SKM-1 treated with dmso at 0.1 percent for 144 hours (cell line): ENCODE data around the gene PEX6.
A peak's percentile ranks its signal among the peaks of the same experiment; 100 is the strongest.
"Not testable (repeated sequence)": the region's sequence is repeated elsewhere in the genome, so short reads cannot be mapped to it uniquely, and the experiment has no call there.

Experiments
- DNase-seq: peaks from one replicate; lab custom pipeline; 2025; ENCODE audit not compliant: unreplicated experiment; lab: John Stamatoyannopoulos, UW

The PEX6 gene

GRCh38 chr6:43001843-43002242, 22.9 kb upstream of the PEX6 start:
- no peak for DNase-seq

- DNase-seq: not testable (repeated sequence)
Observed at GRCh38 chr6:42998205-42998604, 19.2 kb upstream of the PEX6 start.

GRCh38 chr6:42996513-42996912, 17.5 kb upstream of the PEX6 start:
- no peak for DNase-seq

- DNase-seq: no peak
Observed at GRCh38 chr6:42993445-42993844, 14.5 kb upstream of the PEX6 start.

- no peak for DNase-seq
Observed at GRCh38 chr6:42989923-42990322, 10.9 kb upstream of the PEX6 start.

- DNase-seq: no peak
Observed at GRCh38 chr6:42988486-42989020, 9.6 kb upstream of the PEX6 start.

GRCh38 chr6:42987533-42988451, 8.8 kb upstream of the PEX6 start:
- DNase-seq: no peak

GRCh38 chr6:42984924-42985475, 6.0 kb upstream of the PEX6 start:
- DNase-seq: no peak

GRCh38 chr6:42984001-42984923, 5.3 kb upstream of the PEX6 start, which contains the start of gene PPP2R5D:
TSS of gene PPP2R5D (plus strand) at chr6:42984570. CDS start at chr6:42984678, 108 bp downstream.
- peak; percentile 100 for DNase-seq

GRCh38 chr6:42981836-42982235, 2.9 kb upstream of the PEX6 start:
- DNase-seq: no peak

GRCh38 chr6:42979523-42980177, 669 bp upstream of the PEX6 start:
- DNase-seq: no peak

GRCh38 chr6:42978487-42978838, 518 bp downstream of the PEX6 start:
- no peak for DNase-seq

GRCh38 chr6:42974919-42975505, 4.0 kb downstream of the PEX6 start:
- DNase-seq: no peak

- DNase-seq: no peak
Observed at GRCh38 chr6:42973926-42974325, 5.1 kb downstream of the PEX6 start.

GRCh38 chr6:42971746-42972327, 7.1 kb downstream of the PEX6 start:
- DNase-seq: no peak

GRCh38 chr6:42970871-42971612, 7.9 kb downstream of the PEX6 start:
- no peak for DNase-seq

- DNase-seq: no peak
Observed at GRCh38 chr6:42969934-42970333, 9.0 kb downstream of the PEX6 start.

GRCh38 chr6:42969431-42969830, 9.6 kb downstream of the PEX6 start:
- no peak for DNase-seq

GRCh38 chr6:42968783-42969182, 10.2 kb downstream of the PEX6 start:
- DNase-seq: no peak
